Measurements from ENCODE around the gene ZSCAN5C.

- no peak for TF ChIP-seq CTCF (conservative IDR thresholded peaks at IDR 0.05 in 1 of 2, IDR thresholded peaks at IDR 0.05 in 1 of 2; ENCODE audit: extremely low read depth in 1 of 2, insufficient read depth in 1 of 2, low read depth in 1 of 2, low read length in 2 of 2)
- no peak for TF ChIP-seq EZH2 (IDR thresholded peaks at IDR 0.05; ENCODE audit: borderline replicate concordance, low read length)
Measured at GRCh38 chr19:56174086-56174485, 28.0 kb upstream of the ZSCAN5C start.
